Gastrocnemius medialis (tissue), 4 donors: ENCODE measurements around the gene NSUN4. TPM values are rescaled to one million over a fixed set of nuclear protein-coding genes. Genes with fewer than 3 reads are reported as not detected.

Experiments
- ATAC-seq, 2 donors: fragments of 150-250 bp; one replicate each; pipeline ENCODE4 v1.9.1; 2016
- DNase-seq, 2 donors: peaks; one replicate each; pipeline ENCODE4 v3.0.0-alpha.2; 2019
- H3K27ac ChIP-seq, 4 donors: fragments of 200-600 bp; sonication (generic); 1 replicate in 1 of 4; 2 replicates in 3 of 4; pipeline ENCODE4 v1.5.1; 2016 to 2018; ENCODE audit warnings: mild to moderate bottlenecking in 2 of 4, moderate library complexity in 1 of 4
- H3K27me3 ChIP-seq, 3 donors: fragments of 200-600 bp; sonication (generic) in 2 of 3; 1 replicate in 1 of 3; 2 replicates in 2 of 3; pipeline versions ENCODE4 v1.5.1 to v1.6.0; 2016 to 2019; ENCODE audit warnings: mild to moderate bottlenecking in 1 of 3, moderate library complexity in 1 of 3
- H3K36me3 ChIP-seq, 2 donors: fragments of 200-600 bp; sonication (generic) in 1 of 2; one replicate each; pipeline ENCODE4 v1.5.1; 2017 to 2018
- H3K4me1 ChIP-seq, 2 donors: fragments of 200-600 bp; sonication (generic) in 1 of 2; one replicate each; pipeline ENCODE4 v1.5.1; 2016 to 2017; ENCODE audit warnings: mild to moderate bottlenecking in 2 of 2
- H3K4me3 ChIP-seq, 4 donors: fragments of 200-600 bp; sonication (generic) in 3 of 4; 1 replicate in 1 of 4; 2 replicates in 3 of 4; pipeline ENCODE4 v1.5.1; 2016 to 2019; ENCODE audit warnings: mild to moderate bottlenecking in 2 of 4
- H3K9me3 ChIP-seq, 3 donors: fragments of 200-600 bp; sonication (generic) in 2 of 3; 1 replicate in 1 of 3; 2 replicates in 2 of 3; pipeline ENCODE4 v1.5.1; 2016 to 2019
- POLR2A ChIP-seq, 2 donors: fragments of 450-650 bp; IDR thresholded peaks; one replicate each; pipeline ENCODE4 v1.6.1; 2017; ENCODE audit warnings: antibody characterized with exemption in 2 of 2, mild to moderate bottlenecking in 2 of 2, moderate library complexity in 2 of 2
- in situ Hi-C, 4 donors: fragments of 200-750 bp; cut with MboI; loops; one replicate each; pipeline versions ENCODE4 v1.15.0 to v1.8.0; 2017; ENCODE audit warnings: low sequenced_read_pairs in 4 of 4
- intact Hi-C: fragments of 100-400 bp; cut with DNase I; formaldehyde crosslinking; loops from one replicate; pipeline ENCODE4 v1.15.1; 2023; ENCODE audit warnings: low total_unique reads
- total RNA-seq, 4 donors: library from RNA; depleted of rRNA; stranded (reverse); fragments of >200 nt; gene quantifications; one replicate each; pipeline versions ENCODE4 v1.1.0 to v1.2.3, GENCODE V29; 2016
- TF ChIP-seq, protein P1 (sequence below), 5 experiments: fragments of 450-650 bp in 3 of 5; fragments of 200-600 bp in 2 of 5; sonication (generic) in 2 of 5; IDR thresholded peaks in 4 of 5; conservative IDR thresholded peaks in 1 of 5; 1 replicate in 4 of 5; 2 replicates in 1 of 5; pipeline ENCODE4 v1.5.1; 2016 to 2019; ENCODE audit warnings: antibody characterized with exemption in 5 of 5, mild to moderate bottlenecking in 3 of 5, moderate library complexity in 3 of 5

Gene NSUN4
- total RNA-seq: 10 to 100 TPM; 15.5 to 22.5 (median 20.8) TPM

DNA sequence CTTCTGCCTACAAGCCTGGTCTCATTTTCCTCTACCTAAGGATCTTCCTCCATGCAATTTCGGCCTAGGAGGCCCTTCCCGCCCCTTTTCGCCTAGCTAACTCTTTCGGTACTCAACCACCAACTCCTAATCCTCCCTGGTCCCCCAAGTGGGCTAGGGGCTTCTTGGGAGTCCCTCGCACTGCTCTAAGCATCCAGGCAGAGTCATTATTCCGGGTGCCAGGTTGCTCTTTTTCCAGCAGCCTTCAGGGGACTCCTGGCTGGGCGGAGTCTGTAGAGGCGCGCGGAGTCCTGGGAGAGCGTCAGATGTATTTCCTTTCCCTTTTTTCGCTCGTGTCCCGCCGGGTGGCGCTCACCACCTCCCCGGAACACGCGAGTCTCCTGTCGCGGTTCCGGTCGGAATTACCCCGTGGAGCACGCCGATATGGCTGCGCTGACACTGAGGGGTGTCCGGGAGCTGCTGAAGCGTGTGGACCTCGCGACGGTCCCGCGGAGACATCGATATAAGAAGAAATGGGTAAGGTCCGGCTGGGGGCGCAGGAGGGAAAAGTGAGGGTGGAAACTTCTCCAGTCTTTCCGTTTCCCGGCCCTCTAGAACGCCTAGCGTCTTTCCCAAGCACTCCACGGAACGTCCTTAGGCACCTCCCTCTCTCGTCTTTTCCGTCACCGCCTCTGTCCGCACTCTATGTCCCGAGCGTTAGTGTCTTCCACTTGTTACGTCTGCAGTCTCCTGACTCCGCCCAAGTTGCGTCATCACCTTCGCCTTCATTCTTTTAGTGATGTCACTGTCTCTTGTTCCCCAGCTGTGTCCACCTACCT, at the start of gene NSUN4:
Gene NSUN4 (plus strand): TSS at position 404 of the 818 bp plus-strand sequence. CDS start 20 bp downstream, at position 424.
- Histone ChIP-seq H3K4me3 (peak within 1 kb of the TSS; percentile 66 to 83 (median 77)), H3K4me1 (peaks cover 16 to 20% of the 10 kb centered on the region in 2 donors), H3K36me3 (peaks cover 0 to 17% of the 10 kb centered on the region in 2 donors), H3K27me3 (no peaks in the 10 kb centered on the region), H3K9me3 (no peaks in the 10 kb centered on the region), H3K27ac (peak within 1 kb of the TSS; percentile 91 to 99 (median 94))
- ATAC-seq (peak; percentile 94 to 96), DNase-seq (peak; percentile 88 to 93)
- peak; percentile 86 to 89 for TF ChIP-seq POLR2A (IDR thresholded peaks at IDR 0.05)
- TF ChIP-seq, protein P1, sequence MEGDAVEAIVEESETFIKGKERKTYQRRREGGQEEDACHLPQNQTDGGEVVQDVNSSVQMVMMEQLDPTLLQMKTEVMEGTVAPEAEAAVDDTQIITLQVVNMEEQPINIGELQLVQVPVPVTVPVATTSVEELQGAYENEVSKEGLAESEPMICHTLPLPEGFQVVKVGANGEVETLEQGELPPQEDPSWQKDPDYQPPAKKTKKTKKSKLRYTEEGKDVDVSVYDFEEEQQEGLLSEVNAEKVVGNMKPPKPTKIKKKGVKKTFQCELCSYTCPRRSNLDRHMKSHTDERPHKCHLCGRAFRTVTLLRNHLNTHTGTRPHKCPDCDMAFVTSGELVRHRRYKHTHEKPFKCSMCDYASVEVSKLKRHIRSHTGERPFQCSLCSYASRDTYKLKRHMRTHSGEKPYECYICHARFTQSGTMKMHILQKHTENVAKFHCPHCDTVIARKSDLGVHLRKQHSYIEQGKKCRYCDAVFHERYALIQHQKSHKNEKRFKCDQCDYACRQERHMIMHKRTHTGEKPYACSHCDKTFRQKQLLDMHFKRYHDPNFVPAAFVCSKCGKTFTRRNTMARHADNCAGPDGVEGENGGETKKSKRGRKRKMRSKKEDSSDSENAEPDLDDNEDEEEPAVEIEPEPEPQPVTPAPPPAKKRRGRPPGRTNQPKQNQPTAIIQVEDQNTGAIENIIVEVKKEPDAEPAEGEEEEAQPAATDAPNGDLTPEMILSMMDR (IDR thresholded peaks at IDR 0.05 in 4 of 5, conservative IDR thresholded peaks at IDR 0.05 in 1 of 5): peak; percentile 51 to 73 (median 62)
- in situ Hi-C loops: no loop called here
- intact Hi-C loops: loop anchor here (1.0 to 5.0 kb wide), 4 partner anchors 8 to 94 kb away; partner anchors contain the start of genes LRRC41, RAD54L and UQCRH

DNA sequence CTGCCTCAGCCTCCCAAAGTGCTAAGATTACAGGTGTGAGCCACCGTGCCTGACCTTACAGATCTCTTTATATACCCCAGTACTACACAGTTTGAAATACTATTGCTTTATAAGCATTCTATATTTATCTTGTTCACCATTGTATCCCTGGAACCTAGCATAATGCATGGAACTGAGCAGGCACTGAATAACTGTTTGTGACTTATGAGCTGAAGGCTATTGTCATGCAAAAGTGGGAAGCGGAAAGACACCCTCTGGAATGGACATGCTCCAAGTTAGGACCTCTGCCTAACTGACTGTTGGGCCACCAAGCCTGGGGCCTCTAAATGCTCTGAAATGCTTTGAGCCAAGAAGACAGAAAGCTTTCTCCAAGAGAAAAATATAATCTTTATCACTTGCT, 45.3 kb upstream of the NSUN4 start:
- DNase-seq (no peak), ATAC-seq (no peak)
- H3K36me3 ChIP-seq: peaks cover 0 to 45% of the 10 kb centered on the region in 2 donors
- no peaks in the 10 kb centered on the region for H3K9me3 ChIP-seq
- no peak for TF ChIP-seq POLR2A (IDR thresholded peaks at IDR 0.05)
- TF ChIP-seq, protein P1 (IDR thresholded peaks at IDR 0.05 in 4 of 5, conservative IDR thresholded peaks at IDR 0.05 in 1 of 5): no peak
- H3K4me3 ChIP-seq: no peak overlapping the region
- no peak overlapping the region for H3K27ac ChIP-seq
- in situ Hi-C loops (no loop called here), intact Hi-C loops (no loop called here)
- H3K27me3 ChIP-seq: no peaks in the 10 kb centered on the region
- peaks cover 23 to 28% of the 10 kb centered on the region in 2 donors for H3K4me1 ChIP-seq

GRCh38 chr1:46298387-46298786, 42.2 kb upstream of the NSUN4 start:
- ATAC-seq (no peak), DNase-seq (no peak)
- Histone ChIP-seq H3K27ac (peak overlapping the region; percentile 35 to 98 (median 40)), H3K9me3 (no peaks in the 10 kb centered on the region), H3K4me1 (peaks cover 37 to 38% of the 10 kb centered on the region in 2 donors), H3K4me3 (no peak overlapping the region), H3K36me3 (peaks cover 0 to 45% of the 10 kb centered on the region in 2 donors), H3K27me3 (no peaks in the 10 kb centered on the region)
- TF ChIP-seq POLR2A (IDR thresholded peaks at IDR 0.05): no peak
- TF ChIP-seq, protein P1 (IDR thresholded peaks at IDR 0.05 in 4 of 5, conservative IDR thresholded peaks at IDR 0.05 in 1 of 5): no peak
- in situ Hi-C loops: no loop called here
- intact Hi-C loops: no loop called here

DNA sequence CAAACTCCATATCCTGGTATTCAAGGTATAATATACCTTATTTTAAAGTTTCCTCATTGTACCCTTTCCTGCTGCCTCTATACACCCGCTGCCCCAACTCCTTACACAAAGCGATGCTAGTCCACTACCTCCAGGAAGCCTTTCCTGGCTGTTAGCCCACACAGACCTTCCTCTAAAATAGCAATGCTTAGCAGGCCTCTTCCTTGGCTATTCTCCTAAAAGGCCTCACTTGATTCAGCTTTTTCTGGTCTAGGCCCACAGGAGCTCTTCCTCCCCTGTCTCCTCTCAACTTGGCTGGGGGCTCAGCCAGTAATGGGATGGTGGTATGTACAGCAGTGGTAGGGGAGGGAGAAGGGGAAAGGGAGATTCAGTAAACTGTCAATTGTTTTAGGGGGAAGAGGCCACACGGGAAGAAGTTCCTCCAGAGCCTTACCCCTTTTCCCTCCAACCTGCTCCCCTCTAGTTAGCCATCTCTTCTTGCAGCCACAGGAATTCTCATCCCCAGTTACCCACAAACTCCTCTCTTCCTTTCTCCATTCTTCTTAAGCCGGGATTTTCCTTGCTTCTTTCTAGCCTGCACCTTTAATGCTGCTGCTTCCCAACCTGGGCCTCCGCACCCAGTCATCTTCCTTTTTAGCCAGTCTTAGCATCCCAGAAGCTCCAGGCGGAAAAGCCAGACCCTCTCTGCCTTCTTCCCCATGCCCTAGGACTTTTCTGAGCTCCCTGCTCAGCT, 39.8 kb upstream of the NSUN4 start:
- intact Hi-C loops: no loop called here
- in situ Hi-C loops: no loop called here
- ATAC-seq: no peak
- H3K9me3 ChIP-seq: no peaks in the 10 kb centered on the region
- peaks cover 0 to 23% of the 10 kb centered on the region in 2 donors for H3K36me3 ChIP-seq
- no peak for DNase-seq
- peak overlapping the region; percentile 83 to 96 (median 90) for H3K4me3 ChIP-seq
- peaks cover 50 to 53% of the 10 kb centered on the region in 2 donors for H3K4me1 ChIP-seq
- TF ChIP-seq, protein P1 (IDR thresholded peaks at IDR 0.05 in 4 of 5, conservative IDR thresholded peaks at IDR 0.05 in 1 of 5): no peak
- TF ChIP-seq POLR2A (IDR thresholded peaks at IDR 0.05): no peak
- H3K27me3 ChIP-seq: no peaks in the 10 kb centered on the region
- H3K27ac ChIP-seq: peak overlapping the region; percentile 97 to 99 (median 98)
